GM12878 (cell line): Measurements from ENCODE around the gene UGT1A6. TPM values are rescaled to one million over a fixed set of nuclear protein-coding genes. Genes with fewer than 3 reads are reported as not detected.

Source experiments
- ATAC-seq: fragments of 200-7000 bp; cut with Tn5 transposase; 3 replicates; pipeline ENCODE4 v1.9.1; 2020; ENCODE audit warnings: mild to moderate bottlenecking, moderate library complexity
- BruUV-seq: library from RNA; stranded (reverse); fragments of 400-500 nt; replicated peaks from 2 replicates; lab custom pipeline; 2021; lab: Mats Ljungman, UMichigan
- CTCF ChIA-PET: fragments of 300-600 bp; sonication (Branson Sonifier 250); formaldehyde crosslinking; extraction: SDS; loops from one replicate; lab custom pipeline; 2021; ENCODE audit warnings: inconsistent platforms; lab: Yijun Ruan, JAX
- POLR2A ChIA-PET: fragments of 350-600 bp; formaldehyde crosslinking; extraction: SDS; loops from one replicate; lab custom pipeline; 2021; ENCODE audit warnings: inconsistent platforms; lab: Charles Lee
- RAD21 ChIA-PET: fragments of 300-600 bp; sonication (Branson Sonifier 250); formaldehyde crosslinking; loops from one replicate; lab custom pipeline; 2023; ENCODE audit warnings: antibody characterized with exemption; ENCODE audit not compliant: unreplicated experiment; lab: Charles Lee
- SMC1A ChIA-PET: fragments of 300-600 bp; sonication (Branson Sonifier 250); formaldehyde crosslinking; loops from one replicate; lab custom pipeline; 2023; ENCODE audit not compliant: unreplicated experiment, uncharacterized antibody; lab: Charles Lee
- DNase-seq: peaks from one replicate; pipeline ENCODE4 v3.0.0-alpha.2; 2011; ENCODE audit warnings: low read depth, low spot score
- FAIRE-seq: peaks from 3 replicates; lab custom pipeline; 2011; peaks lifted over from hg19 to GRCh38; lab: Jason Lieb, UNC
- H2AFZ ChIP-seq: 2 replicates; pipeline ENCODE4 v1.6.0; 2011; ENCODE audit warnings: low read depth, low read length, control low read depth; ENCODE audit not compliant: control insufficient read depth
- H3K27ac ChIP-seq: 2 replicates; pipeline ENCODE4 v1.5.1; 2011; ENCODE audit warnings: control low read depth; ENCODE audit not compliant: control insufficient read depth, insufficient read depth
- H3K27me3 ChIP-seq, 2 experiments: replicated peaks in 1 of 2; 2 replicates each; pipeline versions ENCODE4 v1.6.0 to v1.6.1; 2011; ENCODE audit warnings: low read length in 1 of 2; ENCODE audit not compliant: control insufficient read depth in 2 of 2, insufficient read depth in 2 of 2
- H3K36me3 ChIP-seq, 2 experiments: 2 replicates each; pipeline ENCODE4 v1.5.1; 2011; ENCODE audit warnings: low read length in 1 of 2; ENCODE audit not compliant: control insufficient read depth in 2 of 2, insufficient read depth in 2 of 2
- H3K4me1 ChIP-seq: 2 replicates; pipeline ENCODE4 v1.6.1; 2011; ENCODE audit warnings: mild to moderate bottlenecking, low read length, moderate library complexity, mixed read lengths; ENCODE audit not compliant: control insufficient read depth, insufficient read depth
- H3K4me2 ChIP-seq: 2 replicates; pipeline ENCODE4 v1.6.0; 2011; ENCODE audit warnings: control low read depth; ENCODE audit not compliant: control insufficient read depth, insufficient read depth
- H3K4me3 ChIP-seq: fragments of 200-600 bp; sonication (generic); 2 replicates; pipeline ENCODE4 v1.5.1; 2016
- H3K79me2 ChIP-seq: 2 replicates; pipeline ENCODE4 v1.6.0; 2011; ENCODE audit warnings: low read length; ENCODE audit not compliant: control insufficient read depth, insufficient read depth
- H3K9ac ChIP-seq: 2 replicates; pipeline ENCODE4 v1.8.0; 2011; ENCODE audit warnings: low read length, control low read depth, mixed read lengths; ENCODE audit not compliant: control insufficient read depth, insufficient read depth
- H3K9me3 ChIP-seq: replicated peaks from 3 replicates; pipeline ENCODE4 v1.5.1; 2011; ENCODE audit warnings: mild to moderate bottlenecking, low read length; ENCODE audit not compliant: control insufficient read depth, insufficient read depth
- H4K20me1 ChIP-seq: 2 replicates; pipeline ENCODE4 v1.6.0; 2011; ENCODE audit not compliant: control insufficient read depth, insufficient read depth
- ELK1 ChIP-seq: IDR thresholded peaks from 2 replicates; pipeline ENCODE4 v1.6.1; 2012; ENCODE audit warnings: low read depth, low read length, improper control_type of control experiment
- HDGF ChIP-seq: fragments of 450-650 bp; IDR thresholded peaks from 2 replicates; pipeline ENCODE4 v1.6.1; 2016; ENCODE audit warnings: antibody characterized with exemption
- IRF4 ChIP-seq: IDR thresholded peaks from 2 replicates; pipeline ENCODE4 v1.6.1; 2011; ENCODE audit warnings: low read depth, low read length
- NBN ChIP-seq: fragments of 450-650 bp; IDR thresholded peaks from 2 replicates; pipeline ENCODE4 v1.6.1; 2016
- NFYA ChIP-seq: IDR thresholded peaks from 2 replicates; pipeline ENCODE4 v1.6.1; 2011; ENCODE audit warnings: low read depth, mild to moderate bottlenecking, low read length, improper control_type of control experiment, borderline replicate concordance
- NR2F1 ChIP-seq: fragments of 450-650 bp; conservative IDR thresholded peaks from 2 replicates; pipeline ENCODE4 v1.6.1; 2017; ENCODE audit warnings: mild to moderate bottlenecking
- PAX5 ChIP-seq: IDR thresholded peaks from 2 replicates; pipeline ENCODE4 v1.6.1; 2011; ENCODE audit warnings: low read depth, low read length, borderline replicate concordance
- RAD21 ChIP-seq: IDR thresholded peaks from 2 replicates; pipeline ENCODE4 v1.6.1; 2011; ENCODE audit warnings: mild to moderate bottlenecking, low read depth, low read length, moderate library complexity; ENCODE audit not compliant: insufficient read depth
- RB1 ChIP-seq: fragments of 450-650 bp; formaldehyde crosslinking; IDR thresholded peaks from 2 replicates; pipeline ENCODE4 v1.6.1; 2017; ENCODE audit warnings: mild to moderate bottlenecking, borderline replicate concordance
- SIX5 ChIP-seq: IDR thresholded peaks from 2 replicates; pipeline ENCODE4 v1.6.1; 2011; ENCODE audit warnings: mild to moderate bottlenecking, low read depth, low read length, moderate library complexity; ENCODE audit not compliant: severe bottlenecking
- SREBF1 ChIP-seq: IDR thresholded peaks from 2 replicates; pipeline ENCODE4 v1.6.1; 2012; ENCODE audit warnings: mild to moderate bottlenecking, low read length
- SUPT20H ChIP-seq: IDR thresholded peaks from 2 replicates; pipeline ENCODE4 v1.6.1; 2011; ENCODE audit warnings: low read depth, mild to moderate bottlenecking, low read length, moderate library complexity, borderline replicate concordance; ENCODE audit not compliant: control insufficient read depth
- ZBED1 ChIP-seq: IDR thresholded peaks from 2 replicates; pipeline ENCODE4 v1.6.1; 2016; ENCODE audit warnings: borderline replicate concordance
- ZSCAN29 ChIP-seq: fragments of 450-650 bp; IDR thresholded peaks from 2 replicates; pipeline ENCODE4 v1.6.1; 2017; ENCODE audit warnings: mild to moderate bottlenecking, moderate library complexity
- WGBS: methylation state at CpG from one replicate; pipeline ENCODE4 v1.1.6; 2016; ENCODE audit warnings: low lambda C conversion rate; ENCODE audit not compliant: insufficient replicate concordance, insufficient coverage; ENCODE audit errors: missing lambda C conversion rate; 5-methylcytosine and 5-hydroxymethylcytosine counted together
- in situ Hi-C: fragments of 300-500 bp; cut with MboI; formaldehyde crosslinking; loops from 9 replicates; pipeline ENCODE4 v1.14.3; 2018; ENCODE audit warnings: mixed read lengths
- intact Hi-C: fragments of 100-400 bp; cut with micrococcal nuclease; formaldehyde crosslinking; loops from one replicate; pipeline ENCODE4 v1.14.2; 2022; ENCODE audit not compliant: unreplicated experiment
- polyA plus RNA-seq, 11 experiments: library from polyadenylated mRNA; depleted of rRNA in 4 of 11; unstranded in 6 of 11; stranded (reverse) in 5 of 11; fragments of >200 nt; fragmentation: Nextera tagmentation in 4 of 11; fragmentation: Illumina TruSeq in 1 of 11; extraction: Ambion mirVana in 4 of 11; extraction: Trizol in 1 of 11; gene quantifications; 1 replicate in 1 of 11; 2 replicates in 10 of 11; pipeline versions ENCODE4 v1.2.1 to v1.2.3, GENCODE V29; 2011 to 2016; ENCODE audit warnings: inconsistent platforms in 2 of 11, missing spikeins in 2 of 11, low read depth in 1 of 11
- total RNA-seq, 4 experiments: library from RNA; depleted of rRNA in 3 of 4; stranded (reverse); fragments of >200 nt in 3 of 4; fragmentation: Illumina TruSeq in 1 of 4; extraction: Trizol in 1 of 4; gene quantifications; 2 replicates each; pipeline versions ENCODE4 v1.2.1 to v1.2.3, GENCODE V29; 2013 to 2021
- TF ChIP-seq, protein P1 (sequence below): fragments of 450-650 bp; formaldehyde crosslinking; IDR thresholded peaks from 2 replicates; pipeline ENCODE4 v1.4.0; 2022; ENCODE audit warnings: mild to moderate bottlenecking, moderate library complexity
- TF ChIP-seq, protein P2 (sequence below): fragments of 450-650 bp; IDR thresholded peaks from 2 replicates; pipeline ENCODE4 v1.6.1; 2017; ENCODE audit warnings: antibody characterized with exemption, mild to moderate bottlenecking, moderate library complexity

The UGT1A6 gene
- total and polyA plus RNA-seq, 10 of the 15 experiments (the other 5 are each of a cell fraction or from before 2014, with no cell fraction given) = not detected

DNA sequence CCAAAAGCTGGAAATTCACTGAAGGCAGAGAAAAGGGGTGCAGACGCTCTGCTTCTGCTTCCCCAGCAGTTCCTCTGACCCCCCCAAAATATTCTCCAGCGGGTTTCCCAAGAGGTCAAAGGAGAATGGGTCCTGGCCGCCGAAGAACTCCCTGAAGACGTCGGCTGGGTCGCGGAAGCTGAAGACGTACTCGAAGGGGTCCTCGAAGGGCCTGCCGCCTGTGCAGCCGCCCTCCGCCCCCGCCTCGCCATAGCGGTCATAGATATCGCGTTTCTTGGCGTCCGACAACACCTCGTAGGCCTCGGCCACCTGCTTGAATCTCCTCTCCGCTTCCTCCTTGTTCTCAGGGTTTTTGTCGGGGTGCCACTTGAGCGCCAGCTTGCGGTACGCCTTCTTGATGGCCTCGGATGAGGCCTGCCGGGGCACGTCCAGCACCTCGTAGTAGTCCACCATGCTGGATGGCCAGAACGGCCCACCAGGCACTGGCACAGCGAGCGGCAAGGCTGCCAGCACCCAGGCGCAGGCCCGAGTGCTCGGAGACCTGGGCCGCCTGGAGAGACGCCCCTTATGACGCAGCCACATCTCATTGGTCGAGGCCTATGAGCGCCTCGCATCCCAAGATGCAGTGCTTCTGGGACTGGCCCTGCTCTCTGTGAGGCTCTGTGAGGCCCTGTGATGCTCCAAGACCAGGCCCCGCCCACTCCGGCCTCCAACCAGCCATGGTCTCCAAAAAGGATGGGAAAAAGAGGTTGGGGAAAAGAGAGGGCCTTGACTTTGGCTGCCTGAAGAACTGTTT is 51.0 kb downstream of the UGT1A6 start (continued):
- TF ChIP-seq, protein P1, sequence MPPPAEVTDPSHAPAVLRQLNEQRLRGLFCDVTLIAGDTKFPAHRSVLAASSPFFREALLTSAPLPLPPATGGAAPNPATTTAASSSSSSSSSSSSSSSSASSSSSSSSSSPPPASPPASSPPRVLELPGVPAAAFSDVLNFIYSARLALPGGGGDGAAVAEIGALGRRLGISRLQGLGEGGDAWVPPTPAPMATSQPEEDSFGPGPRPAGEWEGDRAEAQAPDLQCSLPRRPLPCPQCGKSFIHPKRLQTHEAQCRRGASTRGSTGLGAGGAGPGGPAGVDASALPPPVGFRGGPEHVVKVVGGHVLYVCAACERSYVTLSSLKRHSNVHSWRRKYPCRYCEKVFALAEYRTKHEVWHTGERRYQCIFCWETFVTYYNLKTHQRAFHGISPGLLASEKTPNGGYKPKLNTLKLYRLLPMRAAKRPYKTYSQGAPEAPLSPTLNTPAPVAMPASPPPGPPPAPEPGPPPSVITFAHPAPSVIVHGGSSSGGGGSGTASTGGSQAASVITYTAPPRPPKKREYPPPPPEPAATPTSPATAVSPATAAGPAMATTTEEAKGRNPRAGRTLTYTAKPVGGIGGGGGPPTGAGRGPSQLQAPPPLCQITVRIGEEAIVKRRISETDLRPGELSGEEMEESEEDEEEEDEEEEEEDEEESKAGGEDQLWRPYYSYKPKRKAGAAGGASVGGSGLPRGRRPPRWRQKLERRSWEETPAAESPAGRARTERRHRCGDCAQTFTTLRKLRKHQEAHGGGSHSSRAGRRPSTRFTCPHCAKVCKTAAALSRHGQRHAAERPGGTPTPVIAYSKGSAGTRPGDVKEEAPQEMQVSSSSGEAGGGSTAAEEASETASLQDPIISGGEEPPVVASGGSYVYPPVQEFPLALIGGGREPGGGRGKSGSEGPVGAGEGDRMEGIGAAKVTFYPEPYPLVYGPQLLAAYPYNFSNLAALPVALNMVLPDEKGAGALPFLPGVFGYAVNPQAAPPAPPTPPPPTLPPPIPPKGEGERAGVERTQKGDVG = no peak
- no peak for TF ChIP-seq SUPT20H
- TF ChIP-seq SIX5 = no peak
- TF ChIP-seq RAD21 = no peak
- no peak for TF ChIP-seq NBN
- no peak for TF ChIP-seq PAX5
- TF ChIP-seq IRF4 = no peak

DNA sequence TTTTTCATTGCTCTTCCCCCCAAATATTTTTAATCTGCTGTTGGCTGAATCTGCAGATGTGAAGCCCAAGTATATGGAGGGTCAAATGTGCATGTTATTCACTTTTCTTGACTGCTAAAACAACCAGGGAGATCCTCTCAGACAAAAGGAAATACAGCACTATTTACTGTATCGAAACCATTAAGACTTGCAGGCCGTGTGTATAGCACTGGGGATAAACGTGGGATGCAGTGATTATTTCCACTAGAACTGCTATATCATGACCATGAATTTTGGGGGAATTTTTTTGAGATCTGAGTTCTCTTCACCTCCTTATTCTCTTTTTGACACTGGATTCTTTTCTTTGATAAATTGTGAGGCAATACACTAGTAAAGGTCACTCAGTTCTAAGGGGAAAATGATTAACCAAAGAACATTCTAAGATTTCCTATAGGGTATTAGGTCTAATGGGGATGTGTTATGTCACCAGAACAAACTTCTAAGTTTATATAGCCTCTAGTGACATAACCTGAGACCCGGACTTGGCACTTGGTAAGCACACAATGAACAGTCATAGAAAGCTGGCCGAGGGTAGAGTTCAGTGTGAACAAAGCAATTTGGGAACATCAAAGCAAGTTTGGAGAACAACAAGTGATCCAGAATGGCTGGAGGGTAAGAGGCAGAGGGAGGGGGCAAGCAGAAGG is 52.5 kb downstream of the UGT1A6 start:
- CTCF ChIA-PET = no interaction called here
- Histone ChIP-seq H3K9me3 (no peaks in the 10 kb centered on the region; the same call in 2 of the 3 replicates), H3K36me3 (no peaks in the 10 kb centered on the region), H3K4me2 (no peak overlapping the region), H3K4me3 (no peak overlapping the region), H3K27me3 (no peaks in the 10 kb centered on the region), H3K4me1 (no peaks in the 10 kb centered on the region), H2AFZ (no peak overlapping the region), H4K20me1 (no peaks in the 10 kb centered on the region), H3K79me2 (no peaks in the 10 kb centered on the region), H3K27ac (no peak overlapping the region), H3K9ac (no peak overlapping the region)
- no peak for ATAC-seq
- in situ Hi-C loops = no loop called here
- RAD21 ChIA-PET = no interaction called here
- BruUV-seq = no TSS peak
- SMC1A ChIA-PET = no interaction called here
- no peak for DNase-seq
- WGBS = 9% methylated on average over 5 of the region's 5 CpGs
- intact Hi-C loops = no loop called here
- FAIRE-seq = no peak
- POLR2A ChIA-PET = no interaction called here
- TF ChIP-seq ZSCAN29 = no peak
- no peak for TF ChIP-seq ELK1
- no peak for TF ChIP-seq ZBED1
- TF ChIP-seq RB1 = no peak
- TF ChIP-seq NFYA = no peak
- TF ChIP-seq, protein P2, sequence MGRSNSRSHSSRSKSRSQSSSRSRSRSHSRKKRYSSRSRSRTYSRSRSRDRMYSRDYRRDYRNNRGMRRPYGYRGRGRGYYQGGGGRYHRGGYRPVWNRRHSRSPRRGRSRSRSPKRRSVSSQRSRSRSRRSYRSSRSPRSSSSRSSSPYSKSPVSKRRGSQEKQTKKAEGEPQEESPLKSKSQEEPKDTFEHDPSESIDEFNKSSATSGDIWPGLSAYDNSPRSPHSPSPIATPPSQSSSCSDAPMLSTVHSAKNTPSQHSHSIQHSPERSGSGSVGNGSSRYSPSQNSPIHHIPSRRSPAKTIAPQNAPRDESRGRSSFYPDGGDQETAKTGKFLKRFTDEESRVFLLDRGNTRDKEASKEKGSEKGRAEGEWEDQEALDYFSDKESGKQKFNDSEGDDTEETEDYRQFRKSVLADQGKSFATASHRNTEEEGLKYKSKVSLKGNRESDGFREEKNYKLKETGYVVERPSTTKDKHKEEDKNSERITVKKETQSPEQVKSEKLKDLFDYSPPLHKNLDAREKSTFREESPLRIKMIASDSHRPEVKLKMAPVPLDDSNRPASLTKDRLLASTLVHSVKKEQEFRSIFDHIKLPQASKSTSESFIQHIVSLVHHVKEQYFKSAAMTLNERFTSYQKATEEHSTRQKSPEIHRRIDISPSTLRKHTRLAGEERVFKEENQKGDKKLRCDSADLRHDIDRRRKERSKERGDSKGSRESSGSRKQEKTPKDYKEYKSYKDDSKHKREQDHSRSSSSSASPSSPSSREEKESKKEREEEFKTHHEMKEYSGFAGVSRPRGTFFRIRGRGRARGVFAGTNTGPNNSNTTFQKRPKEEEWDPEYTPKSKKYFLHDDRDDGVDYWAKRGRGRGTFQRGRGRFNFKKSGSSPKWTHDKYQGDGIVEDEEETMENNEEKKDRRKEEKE = no peak
- no peak for TF ChIP-seq SREBF1
- no peak for TF ChIP-seq NR2F1
- TF ChIP-seq HDGF = no peak
